Gastrocnemius medialis (tissue), 4 donors: ENCODE results near the gene PARM1.

ENCODE experiments used
- POLR2A ChIP-seq, 2 donors: fragments of 450-650 bp; IDR thresholded peaks; one replicate each; pipeline ENCODE4 v1.6.1; 2017; ENCODE audit warnings: antibody characterized with exemption in 2 of 2, mild to moderate bottlenecking in 2 of 2, moderate library complexity in 2 of 2
- TF ChIP-seq, protein P1 (sequence below), 5 experiments: fragments of 450-650 bp in 3 of 5; fragments of 200-600 bp in 2 of 5; sonication (generic) in 2 of 5; IDR thresholded peaks in 4 of 5; conservative IDR thresholded peaks in 1 of 5; 1 replicate in 4 of 5; 2 replicates in 1 of 5; pipeline ENCODE4 v1.5.1; 2016 to 2019; ENCODE audit warnings: antibody characterized with exemption in 5 of 5, mild to moderate bottlenecking in 3 of 5, moderate library complexity in 3 of 5

DNA sequence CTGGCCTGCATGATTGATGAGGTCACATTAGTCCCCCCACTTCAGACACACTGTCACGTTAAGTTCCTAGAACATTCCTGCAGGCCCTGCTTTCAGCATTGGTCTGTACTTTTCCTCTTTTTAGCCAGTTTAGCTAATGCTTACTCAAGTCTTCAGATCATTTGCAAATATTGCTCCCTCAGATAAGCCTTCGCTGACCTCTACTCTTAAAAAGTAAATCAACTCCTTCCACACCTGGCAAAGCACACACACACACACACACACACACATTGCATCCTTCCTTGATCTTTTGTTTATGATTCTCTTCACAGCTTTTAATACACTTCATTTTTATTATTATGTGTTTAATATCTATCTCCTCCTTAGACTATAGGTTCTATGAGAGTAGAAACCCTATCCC is 31.4 kb downstream of the PARM1 start:
- TF ChIP-seq, protein P1, sequence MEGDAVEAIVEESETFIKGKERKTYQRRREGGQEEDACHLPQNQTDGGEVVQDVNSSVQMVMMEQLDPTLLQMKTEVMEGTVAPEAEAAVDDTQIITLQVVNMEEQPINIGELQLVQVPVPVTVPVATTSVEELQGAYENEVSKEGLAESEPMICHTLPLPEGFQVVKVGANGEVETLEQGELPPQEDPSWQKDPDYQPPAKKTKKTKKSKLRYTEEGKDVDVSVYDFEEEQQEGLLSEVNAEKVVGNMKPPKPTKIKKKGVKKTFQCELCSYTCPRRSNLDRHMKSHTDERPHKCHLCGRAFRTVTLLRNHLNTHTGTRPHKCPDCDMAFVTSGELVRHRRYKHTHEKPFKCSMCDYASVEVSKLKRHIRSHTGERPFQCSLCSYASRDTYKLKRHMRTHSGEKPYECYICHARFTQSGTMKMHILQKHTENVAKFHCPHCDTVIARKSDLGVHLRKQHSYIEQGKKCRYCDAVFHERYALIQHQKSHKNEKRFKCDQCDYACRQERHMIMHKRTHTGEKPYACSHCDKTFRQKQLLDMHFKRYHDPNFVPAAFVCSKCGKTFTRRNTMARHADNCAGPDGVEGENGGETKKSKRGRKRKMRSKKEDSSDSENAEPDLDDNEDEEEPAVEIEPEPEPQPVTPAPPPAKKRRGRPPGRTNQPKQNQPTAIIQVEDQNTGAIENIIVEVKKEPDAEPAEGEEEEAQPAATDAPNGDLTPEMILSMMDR (IDR thresholded peaks at IDR 0.05 in 4 of 5, conservative IDR thresholded peaks at IDR 0.05 in 1 of 5), result no peak
- no peak for TF ChIP-seq POLR2A (IDR thresholded peaks at IDR 0.05)
